OCI-LY7 (cell line): Measurements from ENCODE around the gene CORO6. TPM values are rescaled to one million over a fixed set of nuclear protein-coding genes. Genes with fewer than 3 reads are reported as not detected.

Experiments used
- BruUV-seq: library from RNA; stranded (reverse); fragments of 400-500 nt; replicated peaks from 2 replicates; lab custom pipeline; 2021; lab: Mats Ljungman, UMichigan
- CTCF ChIA-PET: fragments of 300-600 bp; sonication (Branson Sonifier 250); formaldehyde crosslinking; loops from one replicate; lab custom pipeline; 2022; ENCODE audit warnings: antibody characterized with exemption; ENCODE audit not compliant: unreplicated experiment; lab: Charles Lee
- POLR2A ChIA-PET: fragments of 300-600 bp; sonication (Branson Sonifier 250); formaldehyde crosslinking; loops from one replicate; lab custom pipeline; 2022; ENCODE audit warnings: antibody characterized with exemption; lab: Charles Lee
- DNase-seq: peaks from one replicate; pipeline ENCODE4 v3.0.0-alpha.2; 2015; ENCODE audit warnings: low spot score
- H2AFZ ChIP-seq: fragments of 200-600 bp; sonication (generic), shearing (Covaris generic); 2 replicates; pipeline ENCODE4 v1.6.1; 2014; ENCODE audit warnings: mild to moderate bottlenecking, antibody characterized with exemption, low read length, moderate library complexity
- H3K27ac ChIP-seq: fragments of 200-600 bp; sonication (generic); 2 replicates; pipeline ENCODE4 v1.5.1; 2014; ENCODE audit warnings: mixed run types, low read depth, mild to moderate bottlenecking, moderate library complexity, low read length, inconsistent platforms; ENCODE audit not compliant: poor library complexity, severe bottlenecking
- H3K36me3 ChIP-seq: fragments of 200-600 bp; sonication (generic); 2 replicates; pipeline ENCODE4 v1.6.1; 2014; ENCODE audit warnings: mild to moderate bottlenecking, antibody characterized with exemption, low read length, moderate library complexity, mixed read lengths; ENCODE audit not compliant: insufficient read depth
- H3K4me1 ChIP-seq: fragments of 200-600 bp; sonication (generic); 2 replicates; pipeline ENCODE4 v1.5.1; 2014; ENCODE audit warnings: mild to moderate bottlenecking, low read length; ENCODE audit not compliant: insufficient read depth, poor library complexity, severe bottlenecking
- H3K4me2 ChIP-seq: fragments of 200-600 bp; sonication (generic); 2 replicates; pipeline ENCODE4 v1.6.1; 2014; ENCODE audit warnings: mild to moderate bottlenecking, low read length
- H3K4me3 ChIP-seq: fragments of 200-600 bp; sonication (generic); 2 replicates; pipeline ENCODE4 v1.5.1; 2014; ENCODE audit warnings: mild to moderate bottlenecking, low read depth, low read length; ENCODE audit not compliant: poor library complexity, severe bottlenecking
- H3K79me2 ChIP-seq: fragments of 200-600 bp; sonication (generic); 2 replicates; pipeline ENCODE4 v1.6.1; 2016; ENCODE audit warnings: low read depth, mild to moderate bottlenecking, low read length, moderate library complexity, mixed read lengths; ENCODE audit not compliant: insufficient read depth
- H3K9me2 ChIP-seq: fragments of 200-600 bp; sonication (generic); 2 replicates; pipeline ENCODE4 v1.6.1; 2016; ENCODE audit warnings: mild to moderate bottlenecking, low read length, mixed read lengths; ENCODE audit not compliant: insufficient read depth
- H3K9me3 ChIP-seq: fragments of 200-600 bp; sonication (generic); 2 replicates; pipeline ENCODE4 v1.6.1; 2014; ENCODE audit warnings: mild to moderate bottlenecking, mixed run types, low read length, mixed read lengths
- H4K20me1 ChIP-seq: fragments of 200-600 bp; sonication (generic); 2 replicates; pipeline ENCODE4 v1.6.1; 2014; ENCODE audit warnings: mild to moderate bottlenecking, antibody characterized with exemption, low read length, moderate library complexity, mixed read lengths; ENCODE audit not compliant: insufficient read depth
- CTCF ChIP-seq: fragments of 200-600 bp; sonication (generic); conservative IDR thresholded peaks from 2 replicates; pipeline ENCODE4 v1.5.1; 2014; ENCODE audit warnings: mild to moderate bottlenecking, antibody characterized with exemption, low read length, moderate library complexity, mixed read lengths
- EZH2phosphoT487 ChIP-seq: fragments of 200-600 bp; sonication (generic); IDR thresholded peaks from 2 replicates; pipeline ENCODE4 v1.6.1; 2018; ENCODE audit warnings: low read depth, borderline replicate concordance, mild to moderate bottlenecking, mixed run types, antibody characterized with exemption, low read length, moderate library complexity, mixed read lengths
- intact Hi-C: fragments of 100-400 bp; cut with micrococcal nuclease; formaldehyde crosslinking; loops from one replicate; pipeline ENCODE4 v1.10.0; 2022; ENCODE audit not compliant: unreplicated experiment
- total RNA-seq, 2 experiments: library from RNA; depleted of rRNA in 1 of 2; stranded (reverse); fragments of >200 nt in 1 of 2; shearing (Covaris generic) in 1 of 2; gene quantifications; 2 replicates each; pipeline ENCODE4 v1.2.3, GENCODE V29; 2014 to 2022

The CORO6 gene
- total RNA-seq, 2 experiments from 2014 or later = 5.9 to 6.2 TPM

GRCh38 chr17:29577385-29578211, 45.1 kb downstream of the CORO6 start:
- H3K4me2 ChIP-seq = no peak overlapping the region
- no peak overlapping the region for H2AFZ ChIP-seq
- H3K4me3 ChIP-seq = no peak overlapping the region
- H4K20me1 ChIP-seq = no peaks in the 10 kb centered on the region
- BruUV-seq = no TSS peak
- ChIA-PET CTCF (no interaction called here), POLR2A (interaction anchor here (0.5 to 2.1 kb wide), 4 partner anchors 8 to 683 kb away, joined by 3 to 4 read pairs (median 4); no protein-coding TSS in a partner anchor)
- no peaks in the 10 kb centered on the region for H3K9me3 ChIP-seq
- no peak overlapping the region for H3K27ac ChIP-seq
- no peak for TF ChIP-seq EZH2phosphoT487
- no peak for TF ChIP-seq CTCF
- no peaks in the 10 kb centered on the region for H3K9me2 ChIP-seq
- intact Hi-C loops = no loop called here
- H3K4me1 ChIP-seq = peaks cover 17% of the 10 kb centered on the region
- H3K79me2 ChIP-seq = no peaks in the 10 kb centered on the region
- peaks cover 82% of the 10 kb centered on the region for H3K36me3 ChIP-seq
- no peak for DNase-seq

GRCh38 chr17:29577001-29577370, 45.7 kb downstream of the CORO6 start:
- no TSS peak for BruUV-seq
- CTCF ChIA-PET = no interaction called here
- H4K20me1 ChIP-seq = no peaks in the 10 kb centered on the region
- no peak overlapping the region for H3K4me3 ChIP-seq
- no peaks in the 10 kb centered on the region for H3K79me2 ChIP-seq
- H3K4me2 ChIP-seq = no peak overlapping the region
- H3K4me1 ChIP-seq = peaks cover 17% of the 10 kb centered on the region
- intact Hi-C loops = no loop called here
- POLR2A ChIA-PET = interaction anchor here (0.5 to 1.9 kb wide), 2 partner anchors 9 to 223 kb away, joined by 3 to 4 read pairs; no protein-coding TSS in a partner anchor
- H3K9me2 ChIP-seq = no peaks in the 10 kb centered on the region
- no peaks in the 10 kb centered on the region for H3K9me3 ChIP-seq
- TF ChIP-seq CTCF (no peak), EZH2phosphoT487 (no peak)
- no peak for DNase-seq
- H2AFZ ChIP-seq = no peak overlapping the region
- H3K27ac ChIP-seq = no peak overlapping the region
- peaks cover 76% of the 10 kb centered on the region for H3K36me3 ChIP-seq
